GM21723 (cell line): Measurements from ENCODE around the gene CSNK1G1.

Experiments
- ATAC-seq: cut with Tn5 transposase; IDR thresholded peaks from one replicate; pipeline ENCODE4 v1.9.1; 2021; ENCODE audit warnings: mild to moderate bottlenecking, moderate library complexity; ENCODE audit not compliant: unreplicated experiment

CSNK1G1 gene

GRCh38 chr15:64156652-64157331, 199.2 kb downstream of the CSNK1G1 start:
- ATAC-seq: no peak

- no peak for ATAC-seq
These were observed 199.9 kb downstream of the CSNK1G1 start for GRCh38 chr15:64155802-64156651.

DNA sequence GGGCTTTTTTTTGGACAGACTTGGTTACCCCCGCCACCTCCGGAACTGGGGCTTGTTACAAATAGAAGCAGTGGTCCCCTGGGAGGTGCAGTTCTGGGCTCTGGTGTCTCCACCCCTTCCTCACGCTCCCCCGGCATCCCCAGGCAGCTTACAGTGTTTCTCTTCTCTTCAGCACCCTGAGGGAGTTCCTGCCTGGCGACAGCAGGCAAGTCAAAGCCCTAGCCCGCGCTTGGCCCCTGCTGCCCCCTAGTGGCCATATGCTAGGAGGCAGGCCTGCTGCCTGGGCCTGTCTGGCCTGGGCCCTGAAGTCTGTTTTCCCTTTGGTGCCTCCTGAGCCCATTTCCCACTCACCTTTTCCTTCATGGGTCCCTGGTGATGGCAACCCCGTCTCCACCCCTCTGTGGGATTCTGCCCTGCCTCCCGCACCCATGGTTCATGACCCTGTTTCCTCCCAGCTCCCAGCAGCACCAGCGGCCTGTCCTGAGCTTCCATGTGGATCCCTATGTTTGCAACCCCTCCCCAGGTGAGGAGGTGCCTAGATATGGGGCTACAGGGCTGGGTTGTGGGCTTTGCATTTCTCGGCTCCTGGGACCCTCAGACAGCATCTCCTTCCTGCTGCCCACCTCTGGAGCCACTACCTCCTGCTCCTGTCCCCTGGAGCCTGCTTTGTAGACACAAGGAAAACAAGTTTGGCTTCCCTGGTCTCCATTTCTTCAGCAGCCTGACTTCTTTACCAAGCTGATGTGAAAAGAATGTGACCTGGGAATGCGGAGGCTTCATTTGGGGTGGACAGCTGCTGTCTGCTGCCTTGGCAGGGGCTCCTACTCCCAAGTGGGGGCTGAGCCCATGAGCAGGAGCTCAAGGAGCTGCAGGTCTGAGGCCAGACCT, 202.2 kb downstream of the CSNK1G1 start:
- peak; percentile 59 for ATAC-seq

- ATAC-seq: peak; percentile 17
These were observed 203.2 kb downstream of the CSNK1G1 start for GRCh38 chr15:64152507-64153387.

DNA sequence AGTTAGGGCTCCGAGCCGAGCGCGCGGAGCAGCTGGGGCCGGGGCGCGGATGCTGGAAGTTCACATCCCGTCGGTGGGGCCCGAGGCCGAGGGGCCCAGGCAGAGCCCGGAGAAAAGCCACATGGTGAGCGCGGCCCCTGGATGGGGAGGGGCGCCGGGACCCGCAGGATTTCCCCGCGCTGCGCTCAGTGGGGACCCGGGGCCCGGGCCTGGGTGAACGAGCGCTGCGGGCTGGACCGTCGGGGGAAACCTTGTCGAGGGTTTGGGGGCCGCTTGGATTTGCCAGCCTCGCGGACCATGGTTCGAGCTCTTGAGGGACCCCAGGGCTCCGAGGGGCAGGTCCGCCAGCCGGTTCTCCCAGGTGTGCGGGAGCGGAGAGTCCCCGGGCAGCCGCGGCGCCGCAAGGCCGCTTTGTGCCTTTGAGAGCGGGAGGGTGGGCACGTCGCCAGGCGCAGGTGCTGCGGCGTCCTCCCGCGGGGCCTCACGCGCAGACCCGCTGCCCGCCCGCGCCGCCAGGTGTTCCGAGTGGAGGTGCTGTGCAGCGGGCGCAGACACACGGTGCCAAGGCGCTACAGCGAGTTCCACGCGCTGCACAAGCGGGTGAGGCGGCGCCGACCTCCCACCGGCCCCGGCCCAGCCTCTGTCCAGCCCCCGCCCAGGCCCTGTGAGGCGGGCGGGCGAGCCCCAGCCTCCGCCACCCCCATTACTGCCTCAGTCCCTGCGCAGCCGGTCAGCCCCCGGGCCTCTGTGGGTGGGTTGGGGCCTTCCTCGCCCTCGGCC, 204.1 kb downstream of the CSNK1G1 start, which contains the start of gene SNX22:
TSS of gene SNX22 (plus strand) at position 5 of the 780 bp plus-strand sequence. CDS start at position 50, 45 bp downstream.
- ATAC-seq: peak; percentile 21

- ATAC-seq: no peak
These were observed 205.9 kb downstream of the CSNK1G1 start for GRCh38 chr15:64149893-64150578.

- ATAC-seq: no peak
These were observed 206.5 kb downstream of the CSNK1G1 start for GRCh38 chr15:64149424-64149823.

DNA sequence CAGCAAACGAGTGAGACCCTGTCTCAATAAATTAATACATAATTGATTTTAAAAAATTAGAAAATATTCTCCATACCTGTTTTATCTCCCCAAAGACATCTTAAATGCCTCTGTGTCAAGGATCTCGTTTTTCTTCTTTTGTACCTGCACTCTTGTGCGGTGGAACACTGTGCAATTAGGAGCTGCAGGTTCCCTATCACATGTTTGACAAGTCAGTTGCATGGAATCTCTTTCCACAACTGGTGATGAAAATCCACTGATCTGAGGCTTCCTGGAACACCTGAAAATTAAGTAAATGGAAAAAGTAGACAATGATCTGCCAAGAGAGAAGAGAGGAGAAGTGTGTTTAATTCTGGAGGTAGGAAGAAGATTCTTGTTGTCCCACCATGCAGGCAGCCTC, 207.4 kb downstream of the CSNK1G1 start:
- ATAC-seq: no peak

DNA sequence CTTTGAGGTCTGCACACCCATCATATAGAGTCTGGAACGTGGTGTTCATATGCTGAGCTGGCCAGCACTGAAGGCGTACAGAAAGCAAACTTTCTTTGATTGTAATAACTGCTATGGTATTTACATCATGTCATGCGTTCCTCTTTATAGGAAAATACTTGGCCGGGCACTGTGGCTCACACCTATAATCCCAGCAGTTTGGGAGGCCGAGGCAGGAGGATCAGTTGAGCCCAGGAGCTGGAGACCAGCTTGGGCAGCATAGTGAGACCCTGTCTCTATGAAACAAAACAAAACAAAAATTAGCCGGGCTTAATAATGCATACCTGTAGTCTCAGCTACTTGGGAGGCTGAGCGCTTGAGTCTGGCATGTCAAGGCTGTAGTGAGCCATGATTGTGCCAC, 207.8 kb downstream of the CSNK1G1 start:
- ATAC-seq: no peak

- ATAC-seq: no peak
These were observed 208.9 kb downstream of the CSNK1G1 start for GRCh38 chr15:64146885-64147681.

GRCh38 chr15:64146520-64146884, 209.5 kb downstream of the CSNK1G1 start:
- no peak for ATAC-seq

- no peak for ATAC-seq
These were observed 209.9 kb downstream of the CSNK1G1 start for GRCh38 chr15:64146041-64146440.

DNA sequence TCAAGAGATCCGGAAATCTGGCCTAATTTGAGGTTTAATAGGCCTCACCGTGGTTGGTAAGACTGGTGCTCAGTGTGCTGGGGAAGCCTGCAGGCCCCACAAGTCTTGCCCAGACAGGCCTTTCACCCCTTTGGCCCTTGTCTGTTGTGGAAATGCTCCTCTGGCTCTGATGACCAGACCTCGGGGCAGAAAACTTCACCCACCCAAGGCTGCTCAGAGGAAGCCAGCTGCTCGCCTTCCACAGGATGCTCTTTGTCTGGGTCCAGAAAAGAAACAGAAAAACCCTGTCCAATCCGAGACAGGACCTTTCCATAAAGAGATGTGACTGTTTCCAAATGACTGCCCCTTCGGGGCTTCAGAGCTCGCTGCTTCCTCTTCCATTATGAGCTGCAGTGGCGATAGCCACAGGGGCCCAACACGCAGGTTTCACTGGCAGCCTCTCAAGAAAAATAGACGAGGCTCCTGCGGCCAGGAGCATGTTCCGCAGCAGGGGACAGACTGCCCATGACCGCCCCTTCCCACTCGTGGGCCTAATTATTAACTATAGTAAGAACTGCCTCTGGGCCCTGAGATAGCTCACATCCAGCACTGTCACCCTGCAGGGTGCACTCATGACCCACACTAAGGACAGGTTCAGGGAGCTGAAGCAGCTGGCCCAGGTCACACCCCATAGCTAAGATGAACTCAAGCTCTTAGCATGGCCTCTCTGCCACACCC, 211.2 kb downstream of the CSNK1G1 start:
- peak; percentile 63 for ATAC-seq

- no peak for ATAC-seq
These were observed 211.8 kb downstream of the CSNK1G1 start for GRCh38 chr15:64144192-64144564.

DNA sequence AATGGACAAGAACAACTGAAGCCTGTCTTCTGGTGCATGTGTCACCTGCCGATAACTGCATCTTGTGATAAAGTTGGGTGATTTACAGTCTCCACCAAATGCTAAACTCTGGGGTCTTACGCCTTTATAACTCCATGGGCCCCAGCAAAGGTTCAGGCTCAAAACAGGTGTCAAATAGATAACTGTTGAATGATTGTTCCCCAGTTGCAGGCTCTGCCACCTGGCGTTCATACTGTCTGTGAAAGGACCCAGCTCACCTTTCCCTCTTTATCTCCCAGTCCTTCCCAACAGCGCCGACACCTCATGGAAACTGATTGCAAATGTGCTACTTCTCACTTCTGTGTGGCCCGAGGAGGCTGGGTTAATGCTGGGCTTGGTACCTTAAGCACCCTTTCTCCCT, 212.7 kb downstream of the CSNK1G1 start:
- no peak for ATAC-seq

- no peak for ATAC-seq
These were observed 214.0 kb downstream of the CSNK1G1 start for GRCh38 chr15:64141798-64142512.
